CD4-positive, alpha-beta T cell (primary cell): ENCODE results near the gene CDK6. TPM values are rescaled to one million over a fixed set of nuclear protein-coding genes. Genes with fewer than 3 reads are reported as not detected.

ENCODE experiments used
- ATAC-seq: fragments of 200-7000 bp; cut with Tn5 transposase; one replicate; pipeline ENCODE4 v1.10.0; 2022; ENCODE audit warnings: mild to moderate bottlenecking; ENCODE audit not compliant: poor library complexity
- CTCF ChIA-PET: fragments of 350-600 bp; sonication (Branson Sonifier 250); formaldehyde crosslinking; loops from one replicate; lab custom pipeline; 2021; ENCODE audit warnings: antibody characterized with exemption, inconsistent platforms; lab: Charles Lee
- POLR2A ChIA-PET: fragments of 350-600 bp; sonication (Branson Sonifier 250); formaldehyde crosslinking; loops from one replicate; lab custom pipeline; 2021; ENCODE audit warnings: antibody characterized with exemption, inconsistent platforms; lab: Charles Lee
- DNase-seq, 14 experiments: peaks; one replicate each; pipeline ENCODE4 v3.0.0-alpha.2; 2013 to 2020; ENCODE audit warnings: mixed read lengths in 2 of 14
- H3K27ac ChIP-seq, 2 donors: one replicate each; pipeline versions ENCODE4 v1.5.1 to v1.7.0; 2013; ENCODE audit warnings: low read length in 2 of 2, low read depth in 1 of 2, mild to moderate bottlenecking in 1 of 2
- H3K27me3 ChIP-seq, 2 experiments: 1 replicate in 1 of 2; 2 replicates in 1 of 2; pipeline versions ENCODE4 v1.6.1 to v1.7.0; 2013; ENCODE audit warnings: low read length in 2 of 2, control low read depth in 1 of 2, mild to moderate bottlenecking in 1 of 2, moderate library complexity in 1 of 2; ENCODE audit not compliant: insufficient read depth in 2 of 2, control insufficient read depth in 1 of 2
- H3K36me3 ChIP-seq: one replicate; pipeline ENCODE4 v1.6.1; 2013; ENCODE audit warnings: low read length, control low read depth; ENCODE audit not compliant: insufficient read depth
- H3K4me1 ChIP-seq: one replicate; pipeline ENCODE4 v1.6.1; 2013; ENCODE audit warnings: low read length, control low read depth; ENCODE audit not compliant: insufficient read depth
- H3K4me3 ChIP-seq: one replicate; pipeline ENCODE4 v1.5.1; 2013; ENCODE audit warnings: mild to moderate bottlenecking, low read length, moderate library complexity
- H3K9me3 ChIP-seq, 2 experiments: 1 replicate in 1 of 2; 2 replicates in 1 of 2; pipeline versions ENCODE4 v1.6.1 to v1.7.0; 2013; ENCODE audit warnings: low read length in 2 of 2, mild to moderate bottlenecking in 2 of 2, control low read depth in 1 of 2, moderate library complexity in 1 of 2; ENCODE audit not compliant: control insufficient read depth in 1 of 2, insufficient read depth in 1 of 2
- H3K27ac Mint-ChIP-seq: one replicate; pipeline ENCODE4 v1.8.0; 2020; ENCODE audit warnings: mixed read lengths
- H3K27me3 Mint-ChIP-seq: one replicate; pipeline ENCODE4 v1.8.0; 2021; ENCODE audit warnings: mixed read lengths
- H3K36me3 Mint-ChIP-seq: one replicate; pipeline ENCODE4 v1.8.0; 2021; ENCODE audit warnings: low read depth, mixed read lengths
- H3K4me1 Mint-ChIP-seq: one replicate; pipeline ENCODE4 v1.8.0; 2021; ENCODE audit warnings: low read depth, mixed read lengths
- H3K4me3 Mint-ChIP-seq: one replicate; pipeline ENCODE4 v1.8.0; 2020; ENCODE audit warnings: mild to moderate bottlenecking, mixed read lengths
- H3K9me3 Mint-ChIP-seq: one replicate; pipeline ENCODE4 v1.8.0; 2020; ENCODE audit warnings: mixed read lengths
- CTCF ChIP-seq: fragments of 200-600 bp; IDR thresholded peaks from one replicate; pipeline ENCODE4 v1.8.0; 2022; ENCODE audit warnings: antibody characterized with exemption, mild to moderate bottlenecking
- intact Hi-C, 2 experiments: fragments of 100-400 bp; cut with DNase I in 1 of 2; cut with micrococcal nuclease in 1 of 2; formaldehyde crosslinking; loops; one replicate each; pipeline versions ENCODE4 v1.15.1 to v1.9.0; 2023 to 2025; cut with DNase I, micrococcal nuclease
- total RNA-seq, 174 experiments: library from RNA in 2 of 174; stranded (reverse) in 2 of 174; gene quantifications; one replicate each; pipeline ENCODE4 v1.2.3 and lab custom pipeline; 2021 to 2026

The CDK6 gene
- total RNA-seq, 2 experiments from 2014 or later, result 13.0 to 13.7 TPM

GRCh38 chr7:92720604-92721350 lies 115.6 kb downstream of the CDK6 start:
- Mint-ChIP-seq H3K4me3 (no peak overlapping the region), H3K27ac (no peak overlapping the region)
- CTCF ChIA-PET, result interaction anchor here (3.3 kb wide), 1 partner anchor 112 kb away, joined by 13 read pairs; no protein-coding TSS in a partner anchor

GRCh38 chr7:92717993-92718716 lies 118.2 kb downstream of the CDK6 start:
- H3K27ac Mint-ChIP-seq, result peak overlapping the region; percentile 77
- ChIA-PET POLR2A (interaction anchor here (0.8 to 1.5 kb wide), 4 partner anchors 96 to 400 kb away, joined by 3 to 5 read pairs (median 3); partner anchors contain the start of genes CDK6, PEX1, RBM48 and SAMD9), CTCF (interaction anchor here (1.4 to 3.3 kb wide), 3 partner anchors 115 to 190 kb away, joined by 4 to 13 read pairs (median 9); partner anchors contain the start of gene PEX1)
- ATAC-seq, result peak; percentile 90
- no peak overlapping the region for H3K27ac ChIP-seq
- peaks cover 25% of the 10 kb centered on the region for H3K4me1 Mint-ChIP-seq
- peak in 13 of 14 experiments; percentile 8 to 82 (median 19) for DNase-seq
- no peaks in the 10 kb centered on the region for H3K36me3 ChIP-seq
- H3K4me3 ChIP-seq, result peak overlapping the region; percentile 50
- H3K9me3 ChIP-seq, result no peaks in the 10 kb centered on the region
- TF ChIP-seq CTCF, result no peak
- no peaks in the 10 kb centered on the region for H3K27me3 Mint-ChIP-seq
- intact Hi-C loops, result loop anchor here in 1 of 2 experiments (10.0 kb wide), 1 partner anchor 107 kb away; no protein-coding TSS in a partner anchor
- peaks cover 13% of the 10 kb centered on the region for H3K4me1 ChIP-seq
- no peaks in the 10 kb centered on the region for H3K9me3 Mint-ChIP-seq
- peak overlapping the region; percentile 89 for H3K4me3 Mint-ChIP-seq
- H3K36me3 Mint-ChIP-seq, result no peaks in the 10 kb centered on the region
- no peaks in the 10 kb centered on the region for H3K27me3 ChIP-seq

More at GRCh38 chr7:92720604-92721350, 115.6 kb downstream of the CDK6 start:
- H3K36me3 ChIP-seq, result peaks cover 16% of the 10 kb centered on the region
- no peak overlapping the region for H3K4me3 ChIP-seq
- no peak overlapping the region for H3K27ac ChIP-seq
- ATAC-seq (no peak), DNase-seq (no peak)
- no peaks in the 10 kb centered on the region for H3K9me3 ChIP-seq
- Mint-ChIP-seq H3K27me3 (no peaks in the 10 kb centered on the region), H3K36me3 (peaks cover 21% of the 10 kb centered on the region), H3K4me1 (peaks cover 25% of the 10 kb centered on the region), H3K9me3 (no peaks in the 10 kb centered on the region)
- POLR2A ChIA-PET, result no interaction called here
- TF ChIP-seq CTCF, result no peak
- no peaks in the 10 kb centered on the region for H3K27me3 ChIP-seq
- H3K4me1 ChIP-seq, result peaks cover 13% of the 10 kb centered on the region
- intact Hi-C loops, result no loop called here

GRCh38 chr7:92717623-92717992 lies 118.8 kb downstream of the CDK6 start:
- Mint-ChIP-seq H3K9me3 (no peaks in the 10 kb centered on the region), H3K4me1 (peaks cover 25% of the 10 kb centered on the region), H3K27me3 (no peaks in the 10 kb centered on the region), H3K36me3 (no peaks in the 10 kb centered on the region), H3K27ac (peak overlapping the region; percentile 77), H3K4me3 (peak overlapping the region; percentile 89)
- no peak for TF ChIP-seq CTCF
- H3K27me3 ChIP-seq, result no peaks in the 10 kb centered on the region
- no peaks in the 10 kb centered on the region for H3K9me3 ChIP-seq
- H3K27ac ChIP-seq, result no peak overlapping the region
- DNase-seq, result no peak
- H3K4me1 ChIP-seq, result peaks cover 13% of the 10 kb centered on the region
- peak; percentile 4 for ATAC-seq
- ChIA-PET CTCF (interaction anchor here (1.4 to 2.8 kb wide), 2 partner anchors 116 to 190 kb away, joined by 4 to 9 read pairs; partner anchors contain the start of gene PEX1), POLR2A (interaction anchor here (0.8 to 1.5 kb wide), 4 partner anchors 96 to 400 kb away, joined by 3 to 5 read pairs (median 3); partner anchors contain the start of genes CDK6, PEX1, RBM48 and SAMD9)
- H3K36me3 ChIP-seq, result no peaks in the 10 kb centered on the region
- intact Hi-C loops, result loop anchor here in 1 of 2 experiments (10.0 kb wide), 1 partner anchor 107 kb away; no protein-coding TSS in a partner anchor
- H3K4me3 ChIP-seq, result peak overlapping the region; percentile 50
